K562 (cell line): ENCODE measurements around the gene PIGH. TPM values are rescaled to one million over a fixed set of nuclear protein-coding genes. Genes with fewer than 3 reads are reported as not detected.

ENCODE experiments used
- ATAC-seq: fragments of 200-7000 bp; cut with Tn5 transposase; 3 replicates; pipeline ENCODE4 v1.9.1; 2020; ENCODE audit warnings: moderate library complexity
- BruUV-seq: library from RNA; stranded (reverse); fragments of 400-500 nt; replicated peaks from 2 replicates; lab custom pipeline; 2021; lab: Mats Ljungman, UMichigan
- CTCF ChIA-PET: fragments of 300-600 bp; formaldehyde crosslinking; extraction: SDS; loops from one replicate; lab custom pipeline; 2021; ENCODE audit warnings: low intra/inter-chr PET ratio; lab: Yijun Ruan, JAX
- POLR2A ChIA-PET: fragments of 300-600, 350-650 bp; sonication (Branson Sonifier 250); formaldehyde crosslinking; extraction: SDS; loops from one replicate; lab custom pipeline; 2021; ENCODE audit warnings: antibody characterized with exemption, inconsistent platforms; lab: Yijun Ruan, JAX
- DNase-seq, 4 experiments: peaks; one replicate each; pipeline versions ENCODE4 v3.0.0 to v3.0.0-alpha.2; 2011 to 2018; ENCODE audit warnings: low spot score in 3 of 4, mixed read lengths in 3 of 4; ENCODE audit errors: extremely low read depth in 1 of 4
- FAIRE-seq: peaks from 2 replicates; lab custom pipeline; 2011; peaks lifted over from hg19 to GRCh38; lab: Jason Lieb, UNC
- H2AFZ ChIP-seq: 2 replicates; pipeline ENCODE4 v1.6.0; 2011; ENCODE audit warnings: low read depth, low read length, control low read depth, inconsistent platforms
- H3K27ac ChIP-seq: fragments of 200-600 bp; 3 replicates; pipeline ENCODE4 v1.8.0; 2011; ENCODE audit warnings: low read depth, mild to moderate bottlenecking, control low read depth, inconsistent platforms, low read length, moderate library complexity, mixed read lengths; ENCODE audit errors: extremely low read depth
- H3K27me3 ChIP-seq, 2 experiments: fragments of 300-600 bp in 1 of 2; 2 replicates in 1 of 2; 3 replicates in 1 of 2; pipeline versions ENCODE4 v1.6.0 to v1.8.0; 2011; ENCODE audit warnings: inconsistent platforms in 2 of 2, low read length in 2 of 2, mild to moderate bottlenecking in 1 of 2, mixed read lengths in 1 of 2, moderate library complexity in 1 of 2; ENCODE audit not compliant: control insufficient read depth in 2 of 2, insufficient read depth in 2 of 2
- H3K36me3 ChIP-seq: fragments of 300-600 bp; 3 replicates; pipeline ENCODE4 v1.8.0; 2011; ENCODE audit warnings: mild to moderate bottlenecking, low read length, inconsistent platforms; ENCODE audit not compliant: control insufficient read depth, insufficient read depth
- H3K4me1 ChIP-seq, 2 experiments: fragments of 200-600 bp in 1 of 2; replicated peaks in 1 of 2; 2 replicates in 1 of 2; 3 replicates in 1 of 2; pipeline versions ENCODE4 v1.5.1 to v1.8.0; 2011; ENCODE audit warnings: inconsistent platforms in 2 of 2, low read length in 2 of 2, mild to moderate bottlenecking in 1 of 2, mixed read lengths in 1 of 2, moderate library complexity in 1 of 2; ENCODE audit not compliant: control insufficient read depth in 2 of 2, insufficient read depth in 2 of 2
- H3K4me2 ChIP-seq: 2 replicates; pipeline ENCODE4 v1.6.1; 2011; ENCODE audit warnings: low read length, control low read depth, inconsistent platforms, mixed read lengths; ENCODE audit not compliant: insufficient read depth
- H3K4me3 ChIP-seq: fragments of 200-600 bp; sonication (generic), shearing (Covaris generic); 2 replicates; pipeline ENCODE4 v1.5.1; 2016; ENCODE audit warnings: control low read depth, inconsistent platforms
- H3K79me2 ChIP-seq: fragments of 200-600 bp; 3 replicates; pipeline ENCODE4 v1.8.0; 2011; ENCODE audit warnings: low read length, inconsistent platforms; ENCODE audit not compliant: control insufficient read depth, insufficient read depth
- H3K9ac ChIP-seq, 2 experiments: 2 replicates each; pipeline versions ENCODE4 v1.6.0 to v1.6.1; 2011; ENCODE audit warnings: low read depth in 2 of 2, low read length in 2 of 2, control low read depth in 1 of 2, inconsistent platforms in 1 of 2, mild to moderate bottlenecking in 1 of 2, mixed read lengths in 1 of 2; ENCODE audit not compliant: insufficient read depth in 1 of 2
- H3K9me1 ChIP-seq: one replicate; pipeline ENCODE4 v1.6.0; 2011; ENCODE audit warnings: inconsistent platforms, mild to moderate bottlenecking, low read length, moderate library complexity; ENCODE audit not compliant: control insufficient read depth, insufficient read depth
- H3K9me3 ChIP-seq: replicated peaks from 2 replicates; pipeline ENCODE4 v1.5.1; 2011; ENCODE audit warnings: low read depth, low read length, inconsistent platforms; ENCODE audit not compliant: control insufficient read depth, insufficient read depth
- H4K20me1 ChIP-seq: replicated peaks from 2 replicates; pipeline ENCODE4 v1.6.1; 2011; ENCODE audit warnings: low read length, inconsistent platforms, mixed read lengths; ENCODE audit not compliant: control insufficient read depth, insufficient read depth
- E2F6 ChIP-seq, 2 experiments: IDR thresholded peaks; 2 replicates each; pipeline ENCODE4 v1.6.1; 2011; ENCODE audit warnings: borderline replicate concordance in 1 of 2, control low read depth in 1 of 2, low read depth in 1 of 2, low read length in 1 of 2, mild to moderate bottlenecking in 1 of 2, mixed read lengths in 1 of 2, moderate library complexity in 1 of 2; ENCODE audit not compliant: insufficient read depth in 1 of 2, insufficient read length in 1 of 2, poor library complexity in 1 of 2, severe bottlenecking in 1 of 2; ENCODE audit errors: extremely low read depth in 1 of 2
- NR2C2 ChIP-seq, 2 experiments: fragments of 200-800 bp in 1 of 2; sonication (Bioruptor generic) in 1 of 2; sonication (generic) in 1 of 2; formaldehyde crosslinking in 1 of 2; IDR thresholded peaks; 2 replicates each; pipeline versions ENCODE4 v1.6.1 to v1.8.0; 2016 to 2022; ENCODE audit warnings: mild to moderate bottlenecking in 1 of 2, missing compliant biosample characterization in 1 of 2, missing genetic modification characterization in 1 of 2, missing genetic modification reagents in 1 of 2
- STAT5B ChIP-seq: fragments of 250-450 bp; sonication (Bioruptor Pico); IDR thresholded peaks from 2 replicates; pipeline ENCODE4 v1.8.0; 2021; ENCODE audit warnings: mild to moderate bottlenecking, inconsistent platforms
- WGBS: fragments of 100-300 bp; shearing (Covaris generic); methylation state at CpG from one replicate; pipeline ENCODE4 v1.1.6; 2016; ENCODE audit warnings: low coverage, mixed read lengths; ENCODE audit not compliant: insufficient coverage; ENCODE audit errors: missing lambda C conversion rate; 5-methylcytosine and 5-hydroxymethylcytosine counted together
- in situ Hi-C: fragments of 300-500 bp; cut with MboI; formaldehyde crosslinking; loops from 4 replicates; pipeline ENCODE4 v1.15.0; 2018; ENCODE audit warnings: inconsistent platforms, mixed read lengths
- intact Hi-C: fragments of 100-400 bp; cut with micrococcal nuclease; formaldehyde crosslinking; loops from 2 replicates; pipeline ENCODE4 v1.14.2; 2022
- polyA plus RNA-seq, 8 experiments: library from polyadenylated mRNA; depleted of rRNA in 4 of 8; stranded (reverse) in 5 of 8; unstranded in 3 of 8; fragments of >200 nt; fragmentation: Nextera tagmentation in 2 of 8; fragmentation: Illumina TruSeq in 1 of 8; extraction: Ambion mirVana in 2 of 8; extraction: Trizol in 1 of 8; gene quantifications; 2 replicates each; pipeline versions ENCODE4 v1.2.1 to v1.2.3, GENCODE V29; 2011 to 2014; ENCODE audit warnings: inconsistent platforms in 1 of 8, missing spikeins in 1 of 8
- total RNA-seq, 7 experiments: library from RNA; depleted of rRNA in 6 of 7; stranded (reverse); fragments of >200 nt in 6 of 7; fragmentation: Illumina TruSeq in 2 of 7; extraction: Trizol in 2 of 7; gene quantifications; 2 replicates each; pipeline versions ENCODE4 v1.2.1 to v1.2.3, GENCODE V29; 2011 to 2021; ENCODE audit warnings: low replicate concordance in 1 of 7

Gene PIGH
- total and polyA plus RNA-seq, 9 of the 15 experiments (the other 6 are each of a cell fraction or from before 2014, with no cell fraction given): 21.1 to 53.4 (median 24.7) TPM

DNA sequence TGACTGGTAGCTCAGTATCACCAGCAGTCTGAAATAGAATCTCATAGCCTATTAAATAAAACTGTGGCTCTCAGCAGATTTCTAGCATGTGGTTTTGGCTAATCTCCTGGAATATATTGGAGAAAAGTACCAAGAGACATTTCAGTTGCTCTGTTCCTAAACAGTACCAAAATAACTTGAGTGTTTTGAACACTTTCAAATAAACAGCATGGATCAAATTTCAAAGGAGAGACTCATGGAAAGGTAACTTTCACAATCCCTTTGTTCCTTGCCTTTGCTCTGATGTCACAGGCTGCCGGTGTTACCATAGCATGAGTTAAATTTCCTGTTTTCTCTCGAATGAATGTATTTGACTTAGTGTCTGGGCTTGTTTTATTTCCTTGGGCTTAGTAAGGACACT lies 23.0 kb upstream of the PIGH start:
- no peaks in the 10 kb centered on the region for H4K20me1 ChIP-seq
- TF ChIP-seq NR2C2 (CRISPR knock-in tag; IDR thresholded peaks at IDR 0.05): no peak
- peak; percentile 28; the same call in 1 of the 2 replicates for TF ChIP-seq NR2C2 (tag; IDR thresholded peaks at IDR 0.05)
- no peak for TF ChIP-seq STAT5B (CRISPR knock-in tag)
- no peak for TF ChIP-seq E2F6 (IDR thresholded peaks at IDR 0.05; ENCODE audit: borderline replicate concordance in 1 of 2, extremely low read depth in 1 of 2, insufficient read depth in 1 of 2, insufficient read length in 1 of 2, low read depth in 1 of 2, low read length in 1 of 2, poor library complexity in 1 of 2, severe bottlenecking in 1 of 2)
- peak overlapping the region; percentile 69 for H3K27ac ChIP-seq
- POLR2A ChIA-PET: interaction anchor here (1.1 to 1.4 kb wide), 2 partner anchors 8 to 12 kb away, joined by 3 to 5 read pairs; no protein-coding TSS in a partner anchor
- WGBS: 12% methylated on average over 2 of the region's 2 CpGs
- in situ Hi-C loops: loop anchor here (5.0 kb wide), 1 partner anchor 44 kb away; no protein-coding TSS in a partner anchor
- no peaks in the 10 kb centered on the region for H3K9me3 ChIP-seq
- intact Hi-C loops: loop anchor here (2.0 kb wide), 1 partner anchor 14 kb away; no protein-coding TSS in a partner anchor
- no peaks in the 10 kb centered on the region for H3K27me3 ChIP-seq
- FAIRE-seq (no peak), ATAC-seq (no peak), DNase-seq (no peak)
- peaks cover 4% of the 10 kb centered on the region; the same call in 2 of the 3 replicates for H3K79me2 ChIP-seq
- peaks cover 14 to 25% of the 10 kb centered on the region in 2 experiments; a peak in 4 of 5 replicates for H3K4me1 ChIP-seq
- H2AFZ ChIP-seq: peak overlapping the region; percentile 63
- no peaks in the 10 kb centered on the region for H3K9me1 ChIP-seq
- H3K36me3 ChIP-seq: no peaks in the 10 kb centered on the region; the same call in 2 of the 3 replicates
- CTCF ChIA-PET: no interaction called here
- no peak overlapping the region for H3K4me3 ChIP-seq
- peak overlapping the region in 1 of 2 experiments; percentile 51; a peak in 2 of 4 replicates for H3K9ac ChIP-seq
- peak overlapping the region; percentile 61; the same call in 1 of the 2 replicates for H3K4me2 ChIP-seq
- no TSS peak for BruUV-seq
